Islet precursor cell (in vitro differentiated cells): ENCODE data around the gene C3orf49.

Source experiments
- DNase-seq: peaks from one replicate; pipeline ENCODE4 v3.0.0-alpha.2; 2018

The C3orf49 gene

DNA sequence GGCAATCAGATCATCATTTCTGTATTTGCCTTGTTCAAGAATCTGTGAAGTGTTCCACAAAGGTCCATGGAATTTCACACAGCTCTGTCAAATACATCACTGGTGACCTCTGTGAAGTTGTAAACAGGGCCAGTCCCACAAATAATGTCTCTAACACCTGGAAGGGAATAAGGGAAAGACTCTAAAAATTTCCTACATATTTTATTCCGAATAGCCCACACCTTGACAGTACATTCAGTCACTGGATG lies at the start of gene C3orf49:
Gene C3orf49 (plus strand): TSS at position 149 of the 248 bp plus-strand sequence. CDS start 173 bp downstream, outside the sequence.
- DNase-seq: no peak

GRCh38 chr3:63774781-63775180 lies 44.3 kb upstream of the C3orf49 start:
- no peak for DNase-seq

GRCh38 chr3:63779227-63779626 lies 39.9 kb upstream of the C3orf49 start:
- no peak for DNase-seq

DNA sequence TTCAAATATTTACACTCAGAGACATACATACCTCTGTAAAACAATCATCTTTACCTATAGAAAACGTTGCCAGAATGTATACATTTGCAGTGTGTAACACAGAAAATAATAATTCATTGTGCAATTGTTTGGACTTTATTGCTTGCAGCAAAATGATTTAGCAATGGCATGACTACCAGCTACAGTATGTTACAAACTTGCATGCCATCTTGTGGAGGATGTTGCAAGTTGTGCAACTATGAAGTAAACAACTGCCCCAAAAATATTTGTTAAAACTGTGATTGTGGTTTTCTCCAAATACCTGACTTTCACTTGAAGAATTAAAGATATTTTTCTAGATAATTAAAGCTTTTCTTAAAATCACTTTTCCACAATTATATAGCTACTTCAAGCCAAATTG lies 27.1 kb upstream of the C3orf49 start:
- DNase-seq: no peak

DNA sequence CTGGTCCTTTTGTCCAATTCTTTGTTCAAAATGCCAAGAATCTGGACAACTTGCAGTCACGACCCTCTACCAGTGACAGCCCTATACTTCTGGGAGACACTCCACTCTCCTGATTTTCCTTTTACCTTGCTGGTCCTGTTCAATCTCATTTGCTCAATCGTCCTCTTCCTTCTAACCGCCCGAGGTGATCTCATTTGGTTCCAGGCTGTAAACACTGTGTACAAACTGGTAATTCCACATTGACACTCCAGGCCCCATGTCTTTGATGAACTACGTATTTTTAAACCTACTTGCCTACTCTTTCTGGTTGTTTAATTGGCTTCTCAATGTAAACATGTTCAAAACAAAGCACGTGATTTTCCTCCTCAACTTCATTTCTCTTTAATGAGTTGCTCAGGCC lies 23.7 kb upstream of the C3orf49 start:
- DNase-seq: peak; percentile 60

DNA sequence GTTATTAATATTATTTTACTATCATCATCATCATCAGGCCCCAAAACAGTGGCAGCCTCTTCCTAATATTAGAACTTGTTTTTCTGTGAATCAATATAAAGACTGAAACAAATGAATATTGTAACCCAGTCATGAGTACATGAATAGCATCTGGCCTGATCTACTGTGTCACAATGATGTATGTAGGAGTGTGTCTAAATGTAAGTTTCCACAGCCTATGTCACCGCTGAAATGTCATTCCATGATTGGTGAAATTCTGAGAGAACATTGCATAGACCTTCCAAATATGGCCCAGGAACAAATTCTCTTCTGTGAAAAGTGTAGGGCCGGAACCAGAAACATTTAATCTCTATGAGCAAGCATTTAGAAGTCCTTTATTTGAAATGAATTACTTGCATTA lies 20.6 kb upstream of the C3orf49 start:
- no peak for DNase-seq

GRCh38 chr3:63798949-63799348 lies 20.1 kb upstream of the C3orf49 start:
- DNase-seq: no peak

- DNase-seq: no peak
Observed at GRCh38 chr3:63800097-63800496, 19.0 kb upstream of the C3orf49 start.

DNA sequence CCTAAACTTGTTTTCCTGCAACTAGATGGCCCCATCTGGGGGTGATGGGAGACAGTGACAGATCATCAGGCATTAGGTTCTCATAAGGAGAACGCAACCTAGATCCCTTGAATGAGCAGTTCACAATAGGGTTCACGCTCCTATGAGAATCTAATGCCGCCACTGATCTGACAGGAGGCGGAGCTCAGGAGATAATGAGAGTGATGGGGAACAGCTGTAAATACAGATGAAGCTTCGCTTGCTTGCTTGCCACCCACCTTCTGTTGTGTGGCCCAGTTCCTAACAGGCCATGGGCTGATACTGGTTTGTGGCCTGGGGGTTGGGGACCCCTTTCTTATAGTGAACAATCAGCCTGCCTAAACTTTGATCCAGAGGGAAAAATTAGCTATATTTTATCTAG lies 15.2 kb upstream of the C3orf49 start:
- no peak for DNase-seq

GRCh38 chr3:63807961-63808565 lies 11.0 kb upstream of the C3orf49 start:
- no peak for DNase-seq

- no peak for DNase-seq
Observed at GRCh38 chr3:63808633-63809032, 10.5 kb upstream of the C3orf49 start.

- DNase-seq: peak; percentile 87
Observed at GRCh38 chr3:63809607-63810006, 9.5 kb upstream of the C3orf49 start.

- DNase-seq: no peak
Observed at GRCh38 chr3:63814237-63814636, 4.9 kb upstream of the C3orf49 start.

DNA sequence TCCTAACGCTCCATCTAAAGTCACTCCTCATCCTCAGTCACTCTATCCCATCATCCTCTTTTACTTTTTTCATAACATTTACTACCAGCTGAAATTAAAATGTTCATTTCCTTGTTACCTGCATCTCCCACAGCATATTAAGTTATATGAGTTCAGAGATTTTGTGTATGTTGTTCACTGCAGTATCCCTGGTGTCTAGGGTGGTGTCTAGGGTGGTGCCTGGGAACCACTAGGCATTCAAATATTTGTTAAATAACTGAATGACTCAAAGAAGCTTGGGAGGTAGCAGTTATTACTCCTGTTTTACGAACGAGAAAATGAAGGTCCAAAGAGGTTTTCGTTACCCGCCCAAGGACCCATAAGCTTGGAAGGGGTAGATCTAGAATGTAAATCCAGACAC lies 1.9 kb upstream of the C3orf49 start:
- no peak for DNase-seq

- peak; percentile 58 for DNase-seq
Observed at GRCh38 chr3:63818282-63819150, 583 bp upstream of the C3orf49 start.

DNA sequence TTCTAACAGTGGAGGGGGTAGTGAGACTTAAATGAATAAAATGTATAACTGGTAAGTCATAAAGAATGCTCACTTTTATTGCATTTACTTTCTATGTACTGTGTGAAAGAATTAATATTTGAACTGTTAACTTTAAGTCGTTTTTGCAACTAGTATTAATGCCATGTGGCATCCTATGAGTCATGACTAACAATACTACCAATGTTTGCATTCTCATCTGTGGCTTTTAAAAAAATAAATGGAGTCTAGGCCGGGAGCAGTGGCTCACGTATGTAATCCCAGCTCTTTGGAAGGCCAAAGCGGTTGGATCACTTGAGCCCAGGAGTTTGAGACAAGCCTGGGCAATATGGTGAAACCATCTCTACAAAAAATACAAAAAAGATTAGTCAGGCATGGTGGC lies 5.2 kb downstream of the C3orf49 start:
- DNase-seq: no peak

DNA sequence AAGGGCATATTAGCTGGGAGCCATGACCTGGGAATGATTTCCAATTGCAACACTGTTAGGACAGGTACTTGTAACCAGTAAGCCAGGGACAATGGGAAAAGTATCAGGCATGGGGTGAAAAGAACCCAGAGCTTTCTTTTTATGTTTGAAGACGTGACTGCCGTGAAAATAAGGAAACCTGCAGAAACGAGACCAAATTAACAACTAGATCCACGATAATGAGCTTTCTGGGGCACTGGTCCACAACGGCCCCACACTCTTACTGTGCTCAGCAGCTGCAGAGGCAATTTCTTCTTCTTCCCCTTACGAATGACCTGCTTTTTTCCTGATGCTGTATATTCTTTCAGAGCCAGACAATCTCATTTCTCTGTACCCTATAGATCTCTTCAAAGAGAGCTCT lies 11.4 kb downstream of the C3orf49 start:
- DNase-seq: no peak

DNA sequence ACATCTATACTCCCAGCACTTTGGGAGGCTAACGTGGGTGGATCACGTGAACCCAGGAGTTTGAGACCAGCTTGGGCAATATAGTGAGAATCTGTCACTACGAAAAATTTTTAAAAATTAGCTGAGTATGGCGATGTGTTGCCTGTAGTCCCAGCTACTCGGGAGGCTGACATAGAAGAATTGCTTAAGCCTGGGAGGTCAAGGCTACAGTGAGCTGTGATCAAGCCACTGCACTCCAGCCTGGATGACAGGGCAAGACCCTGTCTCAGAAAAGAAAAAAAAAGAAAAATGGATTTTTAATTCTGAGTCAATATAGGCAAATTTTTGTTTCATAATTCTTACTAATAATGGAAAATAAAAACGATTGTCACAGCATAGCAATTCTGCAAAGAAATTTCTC lies 13.3 kb downstream of the C3orf49 start:
- DNase-seq: no peak

DNA sequence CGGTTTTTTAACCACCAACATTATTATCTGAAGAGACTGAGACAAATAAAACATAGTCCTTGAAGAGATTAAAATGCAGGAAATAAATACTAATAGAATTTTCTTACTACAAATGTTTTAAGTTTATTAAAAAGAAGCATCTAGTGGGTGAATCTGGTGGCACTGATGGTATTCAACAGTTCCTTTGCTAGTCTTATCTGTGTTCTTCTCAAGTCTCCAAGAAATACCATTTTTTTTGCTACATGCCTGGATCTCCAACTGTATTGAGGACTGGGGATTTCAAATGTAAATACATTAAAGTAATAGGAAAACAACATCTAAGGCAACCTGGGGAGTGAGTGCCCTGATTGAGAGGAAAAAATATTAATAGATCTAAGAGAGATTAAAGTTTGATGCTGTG lies 22.6 kb downstream of the C3orf49 start:
- DNase-seq: no peak

- DNase-seq: no peak
Observed at GRCh38 chr3:63842127-63842526, 23.0 kb downstream of the C3orf49 start.

DNA sequence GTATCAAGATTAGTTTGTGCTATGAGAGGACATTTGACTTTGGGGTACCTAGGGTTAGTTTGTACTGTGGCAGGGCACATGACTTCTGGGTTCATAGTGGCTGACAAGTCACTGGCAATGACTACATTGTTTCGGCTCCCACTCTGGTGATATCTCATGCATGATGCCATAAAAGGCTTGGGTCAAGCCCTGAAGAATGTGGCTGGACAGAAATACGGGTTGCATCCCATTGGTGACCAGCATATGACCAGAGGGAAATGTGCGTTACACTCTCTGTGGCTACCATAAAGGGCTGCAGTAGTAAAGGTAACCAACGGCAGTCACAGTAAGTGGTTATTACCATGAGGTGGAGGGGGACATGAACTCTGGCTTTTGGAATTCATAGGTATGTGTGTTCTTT lies 26.1 kb downstream of the C3orf49 start:
- peak; percentile 71 for DNase-seq

- peak; percentile 63 for DNase-seq
Observed at GRCh38 chr3:63847718-63848450, 28.8 kb downstream of the C3orf49 start.

- DNase-seq: no peak
Observed at GRCh38 chr3:63849175-63849574, 30.1 kb downstream of the C3orf49 start.

- DNase-seq: no peak
Observed at GRCh38 chr3:63851287-63851686, 32.2 kb downstream of the C3orf49 start.
